Body of pancreas (tissue), 4 donors: ENCODE measurements around the gene PVALEF. TPM values are rescaled to one million over a fixed set of nuclear protein-coding genes. Genes with fewer than 3 reads are reported as not detected.

ENCODE experiments used
- ATAC-seq: fragments of 150-250 bp; one replicate; pipeline ENCODE4 v1.9.1; 2016
- DNase-seq, 4 donors: peaks; one replicate each; pipeline ENCODE4 v3.0.0-alpha.2; 2019
- H3K27ac ChIP-seq, 4 donors: fragments of 200-600 bp; sonication (generic); 1 replicate in 3 of 4; 2 replicates in 1 of 4; pipeline versions ENCODE4 v1.5.1 to v1.6.1; 2016 to 2019; ENCODE audit warnings: mild to moderate bottlenecking in 1 of 4, mixed read lengths in 1 of 4, moderate library complexity in 1 of 4
- H3K27me3 ChIP-seq, 2 donors: fragments of 200-600 bp; sonication (generic); one replicate each; pipeline ENCODE4 v1.6.0; 2016; ENCODE audit warnings: mild to moderate bottlenecking in 1 of 2
- H3K36me3 ChIP-seq, 2 donors: fragments of 200-600 bp; sonication (generic); replicated peaks in 1 of 2; 2 replicates each; pipeline ENCODE4 v1.5.1; 2016; ENCODE audit warnings: low read depth in 2 of 2; ENCODE audit not compliant: insufficient read depth in 1 of 2
- H3K4me1 ChIP-seq: fragments of 200-600 bp; sonication (generic); one replicate; pipeline ENCODE4 v1.6.0; 2016
- H3K4me3 ChIP-seq, 2 donors: fragments of 200-600 bp; sonication (generic); 1 replicate in 1 of 2; 2 replicates in 1 of 2; pipeline ENCODE4 v1.5.1; 2016 to 2019
- H3K9me3 ChIP-seq, 3 donors: fragments of 200-600 bp; sonication (generic); 1 replicate in 2 of 3; 2 replicates in 1 of 3; pipeline ENCODE4 v1.5.1; 2016
- CTCF ChIP-seq, 7 experiments: fragments of 450-650 bp in 4 of 7; fragments of 200-600 bp in 3 of 7; sonication (generic) in 3 of 7; IDR thresholded peaks; one replicate each; pipeline ENCODE4 v1.5.1; 2016 to 2019; ENCODE audit warnings: antibody characterized with exemption in 7 of 7
- POLR2A ChIP-seq, 3 donors: fragments of 450-650 bp; IDR thresholded peaks; one replicate each; pipeline ENCODE4 v1.6.1; 2016; ENCODE audit warnings: antibody characterized with exemption in 3 of 3, mild to moderate bottlenecking in 2 of 3
- WGBS, 2 donors: methylation state at CpG; one replicate each; pipeline ENCODE4 v1.1.5; 2017; 5-methylcytosine and 5-hydroxymethylcytosine counted together
- intact Hi-C: fragments of 100-400 bp; cut with DNase I; formaldehyde crosslinking; loops from one replicate; pipeline ENCODE4 v1.15.1; 2023
- total RNA-seq, 2 donors: library from RNA; depleted of rRNA; stranded (reverse); fragments of >200 nt; gene quantifications; one replicate each; pipeline ENCODE4 v1.1.0, GENCODE V29; 2016

The PVALEF gene
- total RNA-seq, 2 donors from 2014 or later, result not detected

GRCh38 chr17:81160747-81161453 is 4.4 kb upstream of the PVALEF start:
- DNase-seq (peak; percentile 38 to 62 (median 51)), ATAC-seq (no peak)
- Histone ChIP-seq H3K9me3 (no peaks in the 10 kb centered on the region), H3K36me3 (no peaks in the 10 kb centered on the region), H3K27me3 (no peaks in the 10 kb centered on the region), H3K4me1 (peaks cover 60% of the 10 kb centered on the region), H3K27ac (peak overlapping the region in 2 of 4 donors; percentile 38 to 82), H3K4me3 (no peak overlapping the region)
- TF ChIP-seq POLR2A (IDR thresholded peaks at IDR 0.05) (no peak), CTCF (IDR thresholded peaks at IDR 0.05) (no peak)
- 69 to 78% methylated on average over 4 to 29 of the region's 32 CpGs for WGBS, 2 donors
- intact Hi-C loops, result no loop called here

- no peak for DNase-seq
- 92 to 100% methylated on average over 5 to 15 of the region's 15 CpGs for WGBS, 2 donors
- intact Hi-C loops, result no loop called here
- ATAC-seq, result no peak
- Histone ChIP-seq H3K36me3 (no peaks in the 10 kb centered on the region), H3K4me3 (no peak overlapping the region), H3K9me3 (no peaks in the 10 kb centered on the region), H3K27me3 (no peaks in the 10 kb centered on the region), H3K4me1 (peaks cover 61% of the 10 kb centered on the region), H3K27ac (peak overlapping the region in 3 of 4 donors; percentile 3 to 92 (median 82))
- TF ChIP-seq POLR2A (IDR thresholded peaks at IDR 0.05) (no peak), CTCF (IDR thresholded peaks at IDR 0.05) (no peak)
Observed at GRCh38 chr17:81161536-81161935, 3.8 kb upstream of the PVALEF start.

GRCh38 chr17:81161972-81162371 is 3.3 kb upstream of the PVALEF start:
- ATAC-seq (no peak), DNase-seq (no peak)
- H3K9me3 ChIP-seq, result no peaks in the 10 kb centered on the region
- peaks cover 65% of the 10 kb centered on the region for H3K4me1 ChIP-seq
- H3K27ac ChIP-seq, result peak overlapping the region; percentile 82 to 92 (median 86)
- no peaks in the 10 kb centered on the region for H3K36me3 ChIP-seq
- intact Hi-C loops, result no loop called here
- TF ChIP-seq POLR2A (IDR thresholded peaks at IDR 0.05) (no peak), CTCF (IDR thresholded peaks at IDR 0.05) (no peak)
- WGBS, 2 donors, result 68 to 76% methylated on average over 7 to 15 of the region's 16 CpGs
- no peak overlapping the region for H3K4me3 ChIP-seq
- no peaks in the 10 kb centered on the region for H3K27me3 ChIP-seq

- no peak for TF ChIP-seq CTCF (IDR thresholded peaks at IDR 0.05)
- peak; percentile 23 to 40 (median 27) for TF ChIP-seq POLR2A (IDR thresholded peaks at IDR 0.05)
- WGBS, 2 donors, result 36 to 37% methylated on average over 2 to 11 of the region's 11 CpGs
- H3K4me3 ChIP-seq, result no peak overlapping the region
- intact Hi-C loops, result no loop called here
- H3K27ac ChIP-seq, result peak overlapping the region; percentile 82 to 92 (median 86)
- ATAC-seq (peak; percentile 76), DNase-seq (peak; percentile 88 to 94 (median 93))
- no peaks in the 10 kb centered on the region for H3K27me3 ChIP-seq
- no peaks in the 10 kb centered on the region for H3K36me3 ChIP-seq
- peaks cover 65% of the 10 kb centered on the region for H3K4me1 ChIP-seq
- no peaks in the 10 kb centered on the region for H3K9me3 ChIP-seq
Observed at GRCh38 chr17:81162491-81162890, 2.8 kb upstream of the PVALEF start.
